Mammary epithelial cell (primary cell): ENCODE data around the gene STK32B.

Experiments used
- CTCF ChIP-seq, 2 donors: IDR thresholded peaks in 1 of 2; conservative IDR thresholded peaks in 1 of 2; 2 replicates each; pipeline ENCODE4 v1.5.1; 2011 to 2012; ENCODE audit warnings: inconsistent platforms in 2 of 2, low read length in 2 of 2, mild to moderate bottlenecking in 2 of 2, control low read depth in 1 of 2, low read depth in 1 of 2; ENCODE audit not compliant: insufficient read depth in 1 of 2; ENCODE audit errors: extremely low read depth in 1 of 2
- EZH2 ChIP-seq: IDR thresholded peaks from 2 replicates; pipeline ENCODE4 v1.6.1; 2012; ENCODE audit warnings: low read length, inconsistent platforms, borderline replicate concordance

- TF ChIP-seq CTCF (conservative IDR thresholded peaks at IDR 0.05 in 1 of 2, IDR thresholded peaks at IDR 0.05 in 1 of 2; ENCODE audit: extremely low read depth in 1 of 2, insufficient read depth in 1 of 2, low read depth in 1 of 2, low read length in 2 of 2): no peak
- TF ChIP-seq EZH2: no peak
Observed at GRCh38 chr4:5307928-5308327, 256.6 kb downstream of the STK32B start.
